NCI-H2227 (cell line): ENCODE measurements around the gene ICAM3.
"Not testable (repeated sequence)": the region's sequence is repeated elsewhere in the genome, so short reads cannot be mapped to it uniquely, and the experiment has no call there.

Experiments
- DNase-seq: peaks from one replicate; lab custom pipeline; 2025; ENCODE audit not compliant: unreplicated experiment; lab: John Stamatoyannopoulos, UW

ICAM3 gene, protein sequence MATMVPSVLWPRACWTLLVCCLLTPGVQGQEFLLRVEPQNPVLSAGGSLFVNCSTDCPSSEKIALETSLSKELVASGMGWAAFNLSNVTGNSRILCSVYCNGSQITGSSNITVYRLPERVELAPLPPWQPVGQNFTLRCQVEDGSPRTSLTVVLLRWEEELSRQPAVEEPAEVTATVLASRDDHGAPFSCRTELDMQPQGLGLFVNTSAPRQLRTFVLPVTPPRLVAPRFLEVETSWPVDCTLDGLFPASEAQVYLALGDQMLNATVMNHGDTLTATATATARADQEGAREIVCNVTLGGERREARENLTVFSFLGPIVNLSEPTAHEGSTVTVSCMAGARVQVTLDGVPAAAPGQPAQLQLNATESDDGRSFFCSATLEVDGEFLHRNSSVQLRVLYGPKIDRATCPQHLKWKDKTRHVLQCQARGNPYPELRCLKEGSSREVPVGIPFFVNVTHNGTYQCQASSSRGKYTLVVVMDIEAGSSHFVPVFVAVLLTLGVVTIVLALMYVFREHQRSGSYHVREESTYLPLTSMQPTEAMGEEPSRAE

DNA sequence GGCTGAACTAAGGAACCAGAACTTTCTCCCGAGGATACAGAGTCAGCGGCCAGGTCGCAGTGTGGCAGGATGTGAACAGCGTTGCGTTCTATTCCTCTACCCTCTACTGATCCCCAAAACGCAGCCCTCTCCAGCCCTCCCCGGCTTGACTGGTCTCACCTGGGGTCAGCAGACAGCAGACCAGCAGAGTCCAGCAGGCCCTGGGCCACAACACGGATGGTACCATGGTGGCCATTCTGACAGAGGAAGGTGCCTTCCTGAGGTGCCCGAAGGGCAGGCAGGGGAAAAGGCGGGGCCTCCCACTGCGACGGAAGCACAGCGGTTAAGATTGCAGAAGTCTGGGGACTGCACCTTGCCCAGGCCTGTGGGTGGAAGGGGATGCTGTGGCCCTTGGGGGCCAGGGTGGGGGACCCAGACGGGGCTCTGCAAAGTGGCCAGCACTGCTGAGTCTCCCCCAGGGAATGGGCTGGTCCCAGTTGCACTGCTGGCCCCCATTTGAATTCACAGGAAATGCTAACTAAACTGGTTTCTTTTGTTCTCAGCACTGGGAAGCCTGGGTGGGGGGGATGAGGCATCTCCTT lies at the start of gene ICAM3:
Gene ICAM3 (minus strand): TSS at position 245 of the 581 bp plus-strand sequence. CDS start 10 bp downstream, at position 235.
- no peak for DNase-seq

DNA sequence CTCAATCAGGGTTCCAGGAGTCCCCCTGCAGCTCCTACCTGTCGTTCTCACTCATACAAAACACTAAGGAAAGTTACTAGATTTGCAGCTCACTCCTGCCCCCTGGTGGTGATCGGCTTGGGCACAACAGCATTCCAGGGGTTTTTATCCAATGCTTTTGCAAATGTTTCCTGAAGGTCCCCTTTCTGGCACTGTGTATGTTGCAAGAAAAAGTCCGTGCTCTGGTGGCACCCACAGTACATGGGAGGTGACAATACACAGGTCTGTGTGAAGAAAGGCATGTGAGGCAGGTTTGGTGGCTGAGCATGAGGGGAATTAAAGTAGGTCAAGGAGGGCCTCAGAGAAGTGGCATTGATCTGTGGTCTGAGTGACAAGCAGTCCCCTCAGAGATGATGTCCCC lies 49.5 kb upstream of the ICAM3 start:
- DNase-seq: peak; percentile 77

DNA sequence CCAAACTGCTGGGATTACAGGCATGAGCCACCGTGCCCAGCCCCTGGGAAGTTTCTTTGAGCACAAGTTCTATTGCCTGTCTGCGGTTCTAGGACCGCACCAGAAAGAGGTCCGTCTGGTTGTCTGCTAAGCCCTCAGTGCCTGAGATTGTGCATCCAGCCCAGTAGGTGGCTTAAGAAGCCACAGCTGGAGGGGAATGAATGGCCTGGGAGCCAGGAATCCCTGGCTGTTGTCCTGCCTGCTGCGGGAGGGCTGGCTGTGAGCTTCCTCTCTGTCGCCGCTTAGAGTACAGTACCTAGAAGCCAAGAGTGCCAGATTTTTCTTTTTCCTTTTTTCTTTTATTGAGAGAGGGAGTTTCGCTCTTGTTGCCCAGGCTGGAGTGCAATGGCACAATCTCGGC lies 45.2 kb upstream of the ICAM3 start:
- DNase-seq: no peak

DNA sequence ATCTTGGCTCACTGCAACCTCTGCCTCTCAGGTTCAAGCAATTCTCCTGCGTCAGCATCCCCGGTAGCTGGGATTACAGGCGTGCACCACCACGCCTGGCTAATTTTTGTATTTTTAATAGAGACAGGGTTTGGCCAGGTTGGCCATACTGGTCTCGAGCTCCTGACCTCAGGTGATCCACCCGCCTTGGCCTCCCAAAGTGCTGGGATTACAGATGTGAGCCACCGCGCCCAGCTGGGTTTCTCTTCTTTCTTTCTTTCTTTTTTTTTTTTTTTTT lies 43.7 kb upstream of the ICAM3 start:
- DNase-seq: not testable (repeated sequence)

DNA sequence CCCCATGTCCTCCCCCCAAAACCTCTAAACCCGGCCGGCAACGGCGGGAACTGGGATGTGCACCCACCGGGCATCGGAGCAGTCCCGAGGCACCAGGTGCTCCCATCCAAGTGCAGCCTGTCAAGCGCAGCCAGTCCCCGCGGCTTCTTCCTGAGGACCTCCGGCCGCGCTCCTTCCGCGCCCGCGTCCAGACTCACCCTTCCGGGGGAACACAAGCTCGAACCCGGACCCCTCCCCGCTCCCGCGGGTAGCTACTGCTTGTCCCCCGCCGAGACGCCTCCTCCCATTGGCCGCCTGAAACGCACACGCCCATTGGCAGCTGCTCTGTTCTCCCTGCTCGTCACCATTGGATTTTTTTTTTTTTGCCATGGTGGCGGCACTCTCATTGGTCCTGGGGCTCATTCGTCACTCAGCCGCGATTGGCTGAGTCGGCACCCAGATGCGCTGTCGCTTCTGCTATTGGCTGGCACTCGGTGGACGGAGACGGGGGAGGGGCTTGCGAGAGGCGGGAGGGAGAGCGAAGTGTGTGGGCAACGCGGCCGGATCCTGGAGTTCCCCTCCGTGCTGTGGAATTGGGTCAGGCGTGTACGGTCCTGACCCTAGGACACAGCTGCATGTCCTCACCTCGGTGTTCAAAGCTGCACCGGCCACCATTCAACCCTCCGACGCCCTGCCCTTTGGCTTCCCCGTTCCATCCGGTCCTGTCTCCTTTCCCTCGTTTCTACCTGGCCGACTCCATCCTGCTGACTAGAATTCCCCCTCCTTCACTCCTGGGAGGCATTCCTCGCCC lies 41.1 kb upstream of the ICAM3 start, which contains the start of gene TYK2:
Gene TYK2 (minus strand): TSS at position 260 of the 790 bp plus-strand sequence. CDS start 2,166 bp downstream, outside the sequence.
- peak; percentile 97 for DNase-seq

DNA sequence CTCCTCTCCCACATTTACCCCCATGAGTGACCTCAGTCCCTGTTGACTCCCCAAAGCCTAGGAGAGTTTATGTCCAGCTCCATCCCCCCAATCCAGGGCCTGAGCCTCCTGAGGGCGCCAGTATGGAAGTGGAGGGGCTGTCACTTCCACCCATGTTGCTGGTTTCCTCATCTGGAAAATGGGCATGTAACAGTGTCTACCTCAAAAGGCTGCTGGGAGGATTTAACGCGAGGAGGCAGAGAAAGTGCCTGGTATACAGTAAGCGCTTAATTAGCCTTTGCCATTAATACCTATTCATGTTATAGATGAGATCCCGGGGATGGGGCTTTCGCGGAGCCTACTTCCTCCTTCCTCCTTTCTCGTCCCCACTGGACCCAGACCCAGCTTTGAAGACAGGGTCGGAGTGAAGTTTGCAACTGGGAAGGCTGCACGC lies 40.5 kb upstream of the ICAM3 start:
- DNase-seq: no peak

DNA sequence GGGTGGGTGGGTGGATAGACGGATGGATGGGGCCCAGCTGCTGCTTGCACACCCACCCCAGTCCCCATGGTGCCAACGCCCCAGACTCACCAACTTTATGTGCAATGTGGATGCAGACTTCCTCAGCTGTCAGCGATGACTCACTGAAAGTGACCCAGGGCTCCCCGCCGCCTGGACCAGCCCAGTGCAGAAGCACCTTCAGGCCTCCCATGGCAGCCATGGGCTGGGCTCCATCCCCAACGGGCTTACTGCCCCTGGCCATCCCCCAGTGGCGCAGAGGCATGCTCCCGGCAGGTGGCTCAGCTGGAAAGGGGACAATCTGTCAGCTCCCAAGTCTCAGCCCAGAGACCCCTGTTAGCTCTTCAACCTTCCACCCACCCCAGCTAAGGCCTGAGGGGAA lies 38.7 kb upstream of the ICAM3 start:
- no peak for DNase-seq

DNA sequence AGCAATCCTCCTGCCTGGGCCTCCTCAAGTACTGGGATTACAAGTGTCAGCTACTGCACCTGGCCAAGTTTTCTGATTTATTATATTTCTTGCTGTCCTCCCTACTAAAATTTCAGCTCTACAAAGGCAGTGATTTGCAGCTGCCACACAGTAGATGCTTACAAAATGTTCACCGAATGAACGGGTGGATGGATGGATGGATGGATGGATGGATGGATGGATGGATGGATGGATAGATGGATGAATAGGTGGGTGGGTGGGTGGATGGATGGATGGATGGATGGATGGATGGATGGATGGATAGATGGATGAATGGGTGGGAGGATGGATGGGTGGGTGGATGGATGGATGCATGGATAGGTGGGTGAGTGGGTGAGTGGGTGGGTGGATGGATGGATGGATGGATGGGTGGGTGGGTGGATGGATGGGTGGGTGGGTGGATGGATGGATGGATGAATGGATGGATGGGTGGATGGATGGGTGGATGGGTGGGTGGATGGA lies 37.8 kb upstream of the ICAM3 start:
- DNase-seq: not testable (repeated sequence)

DNA sequence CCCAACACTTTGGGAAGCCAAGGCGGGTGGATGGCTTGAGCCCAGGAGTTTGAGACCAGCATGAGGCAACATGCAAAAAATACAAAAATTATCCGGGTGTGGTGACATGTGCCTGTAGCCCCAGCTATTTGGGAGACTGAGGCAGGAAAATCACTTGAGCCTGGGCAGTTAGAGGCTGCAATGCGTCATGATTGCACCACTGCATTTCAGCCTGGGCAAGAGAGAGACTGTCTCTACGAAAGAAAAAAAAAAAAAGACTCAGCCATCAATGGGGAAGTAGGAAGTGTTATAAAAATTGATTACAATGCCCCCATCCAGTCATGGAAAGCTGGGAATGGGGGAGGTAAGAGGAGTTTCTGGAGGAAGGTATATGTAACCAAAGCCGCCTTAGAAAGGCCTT lies 35.5 kb upstream of the ICAM3 start:
- DNase-seq: no peak

DNA sequence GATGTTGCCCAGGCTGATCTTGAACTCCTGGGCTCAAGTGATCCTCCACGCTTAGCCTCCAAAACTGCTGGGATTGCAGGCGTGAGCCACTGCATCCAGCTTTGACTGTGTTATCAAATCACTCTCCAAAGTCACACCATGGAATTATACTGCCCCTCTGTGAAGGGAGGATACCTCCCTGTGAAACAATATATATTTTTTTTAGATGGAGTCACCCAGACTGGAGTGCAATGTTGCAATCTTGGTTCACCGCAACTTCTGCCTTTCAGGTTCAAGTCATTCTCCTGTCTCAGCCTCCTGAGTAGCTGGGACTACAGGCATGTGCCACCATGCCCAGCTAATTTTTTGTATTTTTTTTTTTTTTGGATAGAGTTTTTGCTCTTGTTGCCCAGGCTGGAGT lies 33.3 kb upstream of the ICAM3 start:
- no peak for DNase-seq

DNA sequence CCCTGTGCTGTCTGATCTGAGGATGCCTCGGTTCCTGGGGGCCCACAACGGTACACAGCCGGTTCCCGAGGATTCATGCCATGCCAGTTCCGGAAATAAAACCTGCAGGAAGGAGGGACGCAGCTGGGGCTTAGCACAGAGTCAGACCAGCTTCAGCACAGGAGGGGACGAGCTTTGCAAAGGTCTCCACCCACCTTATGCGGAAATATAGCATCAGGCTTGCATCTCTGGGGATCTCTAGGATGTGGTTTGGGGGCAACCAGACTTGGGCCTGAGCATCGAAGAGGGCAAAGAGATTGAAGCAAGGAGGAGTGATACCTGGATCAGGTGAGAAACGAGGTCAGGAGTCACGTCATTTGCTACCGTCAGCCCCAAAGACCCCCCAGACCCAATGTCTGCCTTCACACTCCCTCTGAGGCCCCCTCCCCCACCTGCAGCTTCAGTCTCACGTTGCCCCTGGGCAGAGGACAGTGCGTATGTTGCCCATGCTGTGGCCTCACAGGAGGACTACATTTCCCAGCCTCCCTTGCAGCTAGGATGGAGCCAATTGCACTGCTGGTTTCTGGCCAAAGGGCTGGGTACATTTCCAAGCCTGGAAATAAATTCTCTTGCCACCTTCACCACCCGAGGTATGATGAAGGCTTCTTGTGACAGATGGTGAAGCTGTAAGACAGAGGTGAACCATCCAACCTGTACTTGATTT lies 28.8 kb upstream of the ICAM3 start:
- DNase-seq: no peak

DNA sequence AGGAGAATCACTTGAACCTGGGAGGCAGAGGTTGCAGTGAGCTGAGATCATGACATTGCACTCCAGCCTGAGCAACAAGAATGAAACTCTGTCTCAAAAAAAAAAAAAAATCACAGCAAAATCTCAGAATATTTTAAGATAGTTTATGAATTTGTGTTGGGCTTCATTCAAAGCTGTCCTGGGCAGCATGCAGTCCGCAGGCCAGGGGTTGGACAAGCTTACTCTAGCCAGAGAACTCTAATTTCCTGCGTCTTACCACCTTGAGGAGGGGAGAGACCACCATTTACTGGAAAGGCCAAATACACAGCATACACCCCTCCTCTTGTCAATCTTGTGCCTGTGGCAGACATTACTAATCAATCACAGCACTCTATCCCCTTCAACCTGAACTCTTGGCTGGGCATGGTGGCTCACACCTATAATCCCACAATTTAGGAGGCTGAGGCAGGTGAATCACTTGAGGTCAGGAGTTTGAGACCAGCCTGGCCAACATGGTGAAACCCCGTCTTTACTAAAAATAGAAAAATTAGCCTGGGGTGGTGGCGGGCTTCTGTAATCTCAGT lies 27.6 kb upstream of the ICAM3 start:
- DNase-seq: not testable (repeated sequence)

DNA sequence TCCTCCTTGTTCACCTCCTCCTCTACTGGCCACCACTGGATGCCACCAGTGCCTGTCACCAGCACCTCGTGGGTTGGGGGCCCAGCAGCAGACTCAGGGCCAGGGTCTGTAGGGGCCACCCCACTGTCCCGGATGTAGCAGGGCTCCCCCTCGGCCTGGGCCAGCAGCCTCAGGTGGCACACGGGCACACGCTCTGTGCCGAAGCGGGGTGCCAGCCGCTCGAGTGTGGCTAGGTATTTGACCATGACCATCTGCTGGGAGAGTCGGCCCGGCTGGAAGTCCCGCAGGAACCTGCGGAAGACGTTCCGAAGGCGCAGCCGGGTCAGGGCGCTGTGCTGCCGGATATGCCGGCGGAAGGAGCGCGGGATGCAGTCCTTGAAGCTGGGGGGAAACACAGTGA lies 26.1 kb upstream of the ICAM3 start:
- no peak for DNase-seq

DNA sequence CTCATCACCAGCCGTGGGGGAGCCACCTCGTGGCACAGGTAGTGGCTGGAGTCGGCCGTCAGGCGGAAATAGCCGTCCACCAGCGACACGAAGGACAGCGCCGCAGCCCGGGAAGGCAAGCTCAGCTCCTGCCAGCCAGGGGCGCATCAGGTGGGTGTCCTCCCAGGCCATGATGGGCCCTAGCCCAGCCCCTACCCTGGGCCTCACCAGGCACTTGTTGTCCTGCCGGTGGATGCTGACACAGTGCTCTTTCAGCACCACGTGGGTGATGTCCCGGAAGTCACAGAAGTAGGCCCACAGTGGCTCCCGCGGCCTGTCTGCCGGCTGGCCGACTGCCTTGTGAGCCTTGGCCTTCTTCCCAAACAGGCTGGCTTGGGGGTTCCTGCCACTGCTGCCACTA lies 25.2 kb upstream of the ICAM3 start:
- DNase-seq: no peak

DNA sequence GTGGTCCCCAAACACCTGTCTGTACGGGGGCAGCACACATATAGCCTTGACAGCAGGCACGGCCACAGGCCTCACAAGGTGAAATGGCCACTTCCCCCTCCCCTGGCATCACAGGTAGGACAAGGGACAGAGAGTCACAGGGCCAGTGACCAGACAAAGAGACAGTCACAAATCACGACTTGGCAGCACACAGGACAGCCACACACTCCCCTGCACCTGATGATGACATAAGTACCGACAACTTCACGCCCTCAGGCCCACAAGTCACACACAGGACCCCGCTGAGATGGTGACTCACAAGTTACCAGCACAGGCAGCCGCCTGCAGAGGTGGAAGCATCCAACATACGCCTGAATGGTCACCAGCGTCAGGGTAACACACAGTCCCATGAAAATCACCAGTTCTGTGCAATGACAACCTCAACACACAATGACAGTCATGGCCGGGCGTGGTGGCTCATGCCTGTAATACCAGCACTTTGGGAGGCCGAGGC lies 24.4 kb upstream of the ICAM3 start:
- DNase-seq: no peak

DNA sequence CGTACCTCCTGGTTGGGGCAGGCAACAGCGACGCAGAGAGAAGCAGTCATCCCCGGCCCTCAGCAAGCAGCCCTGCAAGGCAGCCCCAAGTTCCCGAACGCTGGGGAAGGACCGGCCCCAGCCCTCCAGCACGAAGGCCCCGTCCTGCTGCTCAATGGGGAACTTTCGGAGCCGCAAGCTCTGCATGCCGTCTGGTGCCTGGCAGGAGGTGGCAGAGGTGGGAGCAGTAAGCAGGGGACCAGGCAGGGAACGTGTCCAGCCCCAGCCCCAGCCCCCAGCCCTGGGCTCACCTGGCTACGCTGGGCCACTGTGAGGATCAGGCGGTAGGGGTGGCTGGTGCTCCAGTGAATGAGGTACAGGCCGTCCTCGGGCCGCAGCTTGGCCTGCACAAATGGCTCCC lies 22.8 kb upstream of the ICAM3 start:
- DNase-seq: no peak

DNA sequence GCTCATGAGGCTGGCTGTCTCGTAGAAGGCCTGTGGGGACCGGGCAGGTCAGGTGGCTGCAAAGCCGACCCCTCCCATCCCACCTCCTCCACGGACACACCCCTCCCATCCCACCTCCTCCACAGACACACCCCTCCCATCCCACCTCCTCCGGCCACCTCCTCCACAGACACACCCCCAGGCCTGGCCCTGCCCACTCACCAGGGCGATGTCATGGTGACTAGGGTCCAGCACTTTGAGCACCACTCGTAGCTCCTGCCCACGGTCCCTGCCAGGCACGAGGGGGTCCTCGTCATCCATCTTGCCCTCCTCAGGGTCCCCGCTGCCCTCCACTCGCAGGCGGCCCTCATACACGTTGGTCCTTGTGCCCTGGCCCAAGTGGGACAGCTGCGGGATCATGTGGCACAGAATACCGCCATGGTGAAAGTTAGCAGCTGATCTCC lies 22.2 kb upstream of the ICAM3 start:
- no peak for DNase-seq

DNA sequence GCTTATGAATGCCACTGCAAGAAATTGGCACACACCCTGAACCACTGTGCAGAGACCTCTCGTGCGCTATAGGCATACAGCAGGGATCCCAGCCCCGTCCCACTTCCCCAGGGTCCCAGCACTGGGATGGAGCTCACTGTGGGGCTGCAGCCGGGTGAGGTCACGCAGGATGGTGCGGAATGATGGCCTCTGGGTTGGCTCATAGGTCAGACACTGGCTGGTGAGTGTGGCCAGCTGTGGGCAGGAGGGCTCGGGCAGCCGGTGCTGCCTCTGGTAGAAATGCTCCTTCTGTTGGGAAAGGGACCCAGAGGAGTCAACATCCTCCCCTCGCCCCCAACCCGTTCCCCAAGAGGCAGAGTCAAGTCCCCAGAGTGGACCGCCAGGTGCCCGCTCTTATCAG lies 17.0 kb upstream of the ICAM3 start:
- no peak for DNase-seq

DNA sequence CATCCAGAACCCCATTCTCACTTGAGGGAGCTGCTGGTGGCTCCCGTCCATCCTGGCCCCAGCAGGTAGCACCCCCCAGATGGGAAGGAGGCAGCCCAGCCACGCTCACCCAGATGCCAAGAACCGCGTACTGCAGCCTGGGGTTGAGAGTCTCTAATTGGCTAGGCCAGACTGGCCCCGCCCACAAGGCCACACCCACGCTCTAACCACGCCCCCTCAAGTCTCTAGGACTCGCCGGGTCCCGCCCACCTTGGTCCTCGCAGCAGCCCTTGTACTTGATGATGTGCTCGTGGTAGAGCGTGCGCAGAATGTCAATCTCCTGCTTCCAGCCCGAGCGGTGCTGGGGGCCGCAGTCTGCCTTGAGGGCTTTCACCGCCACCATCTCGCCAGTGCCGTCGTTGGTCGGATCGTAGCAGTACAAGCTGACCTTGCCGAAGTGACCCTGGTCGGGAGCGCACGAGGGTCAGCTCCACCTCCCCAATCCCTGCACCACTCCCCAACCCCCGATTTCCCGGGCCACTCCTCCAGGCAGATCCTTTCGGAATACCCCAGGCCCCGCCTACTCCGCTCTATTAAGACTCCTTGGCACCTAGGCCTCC lies 14.5 kb upstream of the ICAM3 start:
- no peak for DNase-seq
